Stimulated activated CD4-positive, alpha-beta T cell treated with anti-CD3 and anti-CD28 coated beads, Interleukin-1b, Interleukin-23, amount 100 ng/mL, for 4 hours (primary cell): Measurements from ENCODE around the gene RNU2-1.
"Not testable (repeated sequence)": the region's sequence is repeated elsewhere in the genome, so short reads cannot be mapped to it uniquely, and the experiment has no call there.

Source experiments
- DNase-seq, 2 donors: peaks; one replicate each; pipeline ENCODE4 v3.0.0-alpha.2; 2020; ENCODE audit warnings: low read depth in 2 of 2

The RNU2-1 gene

DNA sequence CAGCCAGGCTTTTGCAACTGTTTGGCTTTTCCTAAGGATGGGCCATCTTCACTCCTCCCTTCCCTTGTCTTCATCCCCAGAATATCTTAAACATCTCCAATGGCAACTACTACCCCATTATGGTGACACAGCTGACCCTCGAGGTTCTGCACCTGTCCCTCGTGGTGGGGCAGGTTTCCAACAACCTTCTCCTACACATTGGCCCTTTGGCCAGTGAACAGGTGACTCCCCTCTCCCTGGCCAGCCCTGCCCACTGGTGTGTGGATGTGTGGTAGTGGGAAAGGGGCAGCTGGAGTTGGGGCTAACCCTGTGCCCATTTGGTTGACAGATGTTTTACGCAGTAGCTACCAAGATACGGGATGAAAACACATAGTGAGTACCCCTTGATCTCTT lies 17.4 kb downstream of the RNU2-1 start:
- no peak for DNase-seq

GRCh38 chr17:43215341-43215740 lies 18.4 kb downstream of the RNU2-1 start:
- DNase-seq = no peak

DNA sequence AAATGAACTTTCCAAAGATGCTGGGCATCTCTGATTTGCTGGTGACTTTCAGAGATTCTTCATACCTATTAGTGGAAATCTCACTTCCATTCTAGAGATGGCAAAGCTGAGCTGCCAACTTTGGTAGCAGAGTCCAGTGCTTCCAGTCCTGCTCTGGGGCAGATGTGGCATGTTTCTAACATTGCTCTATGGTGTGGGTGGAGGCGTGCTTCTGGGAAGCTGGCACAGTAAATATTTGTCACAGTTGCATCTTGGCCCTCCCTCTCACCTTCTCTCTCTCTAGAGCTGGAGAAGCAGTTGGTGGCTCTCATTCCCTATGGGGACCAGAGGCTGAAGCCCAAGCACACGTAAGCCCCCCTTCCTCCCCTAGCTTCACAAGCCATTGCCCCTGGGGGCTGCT lies 20.2 kb downstream of the RNU2-1 start:
- no peak for DNase-seq

DNA sequence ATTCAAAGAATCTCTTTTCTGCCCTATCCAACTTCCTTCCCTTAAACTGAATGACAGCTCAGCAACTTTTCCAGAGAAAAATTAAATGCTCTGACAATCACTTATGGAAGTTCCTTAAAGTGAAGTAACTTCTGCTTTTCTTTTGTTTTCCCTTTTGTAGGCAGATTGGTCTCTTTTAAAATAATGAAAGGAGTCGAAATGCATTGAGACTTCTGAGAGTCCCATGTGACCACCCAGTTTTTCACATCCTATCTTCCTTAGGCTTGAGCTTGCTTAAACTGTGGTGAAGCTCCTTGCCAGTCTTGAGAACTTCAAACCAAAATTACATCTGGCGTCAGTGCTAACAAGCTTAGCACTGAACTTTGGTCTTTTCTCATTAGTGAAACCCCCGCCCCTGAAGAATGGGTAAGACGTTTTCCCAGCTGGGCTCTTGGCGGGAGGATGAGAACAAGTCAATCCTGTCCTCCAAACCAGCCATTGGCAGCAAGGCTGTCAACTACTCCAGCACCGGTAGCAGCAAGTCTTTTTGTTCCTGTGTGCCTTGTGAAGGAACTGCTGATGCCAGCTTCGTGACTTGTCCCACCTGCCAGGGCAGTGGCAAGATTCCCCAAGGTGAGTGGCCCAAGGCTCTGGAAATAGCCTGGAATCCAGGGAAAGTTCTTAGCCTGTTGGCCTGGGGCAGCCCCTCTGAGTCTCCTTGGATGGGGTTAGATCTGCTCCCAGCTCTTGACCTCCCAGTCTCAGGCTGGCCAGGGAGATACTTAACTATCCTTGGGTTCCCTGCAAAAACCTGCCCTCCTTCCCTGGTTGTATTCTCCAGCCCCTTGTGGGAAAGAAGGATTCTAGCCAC lies 20.9 kb downstream of the RNU2-1 start:
- DNase-seq = no peak

GRCh38 chr17:43211480-43212402 lies 22.0 kb downstream of the RNU2-1 start, which contains the start of gene TMEM106A:
TSS of gene TMEM106A (plus strand) at chr17:43211875. CDS start at chr17:43213042, 1,167 bp downstream.
- peak; percentile 55 to 63 for DNase-seq

GRCh38 chr17:43211123-43211479 lies 22.7 kb downstream of the RNU2-1 start:
- DNase-seq = no peak

DNA sequence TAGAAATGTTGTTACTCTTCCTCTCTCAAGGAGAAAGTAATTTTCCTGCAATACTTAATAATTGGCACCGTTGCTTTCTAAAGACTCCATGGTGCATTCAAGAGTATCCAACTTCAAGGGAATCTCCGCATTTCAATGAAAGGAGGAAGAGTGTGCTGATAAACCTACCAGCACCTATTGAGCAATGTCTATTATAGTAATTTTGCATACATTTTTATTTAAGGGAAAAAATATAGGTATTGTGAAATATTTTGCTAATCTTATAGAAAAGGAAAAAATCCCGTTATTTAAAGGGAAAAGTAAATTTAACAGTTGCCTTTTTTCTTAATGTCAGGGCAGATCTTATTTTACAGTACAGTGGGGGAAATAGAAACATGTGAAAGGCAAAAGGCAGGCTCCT lies 23.2 kb downstream of the RNU2-1 start:
- no peak for DNase-seq

DNA sequence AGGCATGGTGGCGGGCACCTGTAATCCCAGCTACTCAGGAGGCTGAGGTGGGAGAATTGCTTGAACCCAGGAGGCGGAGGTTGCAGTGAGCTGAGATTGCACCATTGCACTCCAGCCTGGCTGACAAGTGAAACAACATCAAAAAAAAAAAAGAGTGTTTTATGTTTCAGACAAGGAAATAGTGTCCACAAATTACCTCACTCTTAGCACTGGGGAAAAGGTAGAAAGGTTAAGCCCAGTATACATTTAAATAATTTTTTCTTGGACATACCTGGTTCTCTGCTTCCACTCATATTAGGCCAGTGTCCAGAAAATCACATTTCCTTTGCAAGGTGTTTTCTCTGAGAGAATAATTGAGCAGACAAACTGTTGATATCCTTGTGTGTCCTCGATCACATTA lies 30.8 kb downstream of the RNU2-1 start:
- not testable (repeated sequence) for DNase-seq

- no peak for DNase-seq
These were observed 33.6 kb downstream of the RNU2-1 start for GRCh38 chr17:43200127-43200526.

DNA sequence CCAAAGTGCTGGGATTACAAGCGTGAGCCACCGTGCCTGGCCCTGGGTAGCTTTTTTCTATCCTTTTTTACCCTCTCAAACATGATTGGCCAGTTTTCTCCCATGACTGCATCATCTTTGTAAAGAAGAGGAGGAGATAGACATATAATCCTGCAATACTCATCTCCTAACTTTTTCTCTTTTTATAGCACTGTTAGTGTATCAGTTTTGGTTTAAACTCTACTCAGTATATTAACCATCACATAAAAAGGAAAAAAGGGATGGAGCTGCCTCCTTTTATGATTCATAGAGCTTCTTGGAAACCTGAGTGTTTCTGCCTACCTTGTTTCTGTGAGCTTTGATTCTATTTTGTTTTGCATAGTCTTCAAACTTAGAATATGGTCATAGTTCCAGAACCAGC lies 34.1 kb downstream of the RNU2-1 start:
- no peak for DNase-seq

- no peak for DNase-seq
These were observed 40.5 kb downstream of the RNU2-1 start for GRCh38 chr17:43193251-43193650.

- DNase-seq = not testable (repeated sequence)
These were observed 47.1 kb downstream of the RNU2-1 start for GRCh38 chr17:43186656-43187055.

DNA sequence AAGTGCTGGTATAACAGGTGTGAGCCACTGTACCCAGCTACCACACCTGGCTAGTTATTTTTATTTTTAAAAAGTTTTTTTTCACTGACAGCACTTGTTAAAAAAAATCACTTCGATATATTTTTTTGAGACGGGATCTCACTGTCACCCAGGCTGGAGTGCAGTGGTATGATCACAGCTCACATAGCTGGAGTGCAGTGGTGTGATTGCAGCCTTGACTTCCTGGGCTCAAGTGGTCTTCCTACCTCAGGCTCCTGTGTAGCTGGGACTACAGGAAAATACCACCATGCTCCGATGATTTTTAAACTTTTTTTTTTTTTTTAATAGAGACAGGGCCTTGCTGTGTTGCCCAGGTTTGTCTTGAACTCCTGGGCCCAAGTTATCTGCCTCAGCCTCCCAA lies 49.9 kb downstream of the RNU2-1 start:
- DNase-seq = no peak
